Stimulated activated CD4-positive, alpha-beta T cell treated with anti-CD3 and anti-CD28 coated beads, Interleukin-1b, Interleukin-23, amount 100 ng/mL, for 1 hour (primary cell): ENCODE measurements around the gene PEX5L.
"Not testable (repeated sequence)": the region's sequence is repeated elsewhere in the genome, so short reads cannot be mapped to it uniquely, and the experiment has no call there.

Source experiments
- DNase-seq, 2 donors: peaks; one replicate each; pipeline ENCODE4 v3.0.0-alpha.2; 2020; ENCODE audit warnings: low read depth in 2 of 2

The PEX5L gene

DNA sequence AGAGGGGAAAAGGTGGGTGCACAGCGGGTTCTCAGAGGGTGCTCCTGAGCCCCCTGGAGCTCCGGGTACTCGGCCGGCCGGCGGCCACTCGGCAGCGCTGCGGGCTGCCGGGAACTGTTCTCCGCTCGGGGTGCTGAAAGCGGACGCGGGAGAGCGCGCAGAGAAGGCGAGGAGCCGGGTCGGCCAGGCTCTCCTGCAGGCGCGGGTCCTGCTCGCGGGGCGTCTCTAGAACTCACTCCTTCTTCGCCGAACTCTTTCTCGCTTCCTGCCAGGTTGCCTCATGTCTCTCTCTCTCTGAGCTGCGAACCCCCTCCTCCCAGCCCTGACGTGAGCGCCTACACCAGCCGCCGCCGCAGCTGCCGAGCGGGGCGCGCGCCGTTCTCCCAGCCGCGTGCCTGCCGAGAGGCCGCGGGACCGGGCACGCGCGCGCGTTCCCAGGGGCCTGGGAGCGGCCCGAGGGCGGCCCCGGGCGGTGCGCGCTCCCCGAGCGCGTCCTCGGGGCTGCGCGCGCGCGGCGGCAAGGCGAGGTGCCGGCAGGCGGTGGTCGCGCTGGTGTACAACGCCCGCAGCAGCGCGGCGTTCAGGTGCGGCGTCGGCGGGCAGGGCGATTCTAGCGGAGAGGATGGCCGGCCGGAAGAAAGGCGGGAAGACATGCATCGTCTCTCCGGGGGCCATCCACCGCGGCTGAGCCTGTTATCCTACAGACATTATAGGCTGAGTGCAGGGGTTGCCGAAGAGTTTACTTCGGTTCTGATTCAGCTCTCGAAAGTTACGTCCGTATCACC is at the start of gene PEX5L:
Gene PEX5L (minus strand): TSS at position 267 of the 785 bp plus-strand sequence. CDS start 338 bp downstream, outside the sequence.
- no peak for DNase-seq

GRCh38 chr3:180085122-180085710 is 48.5 kb upstream of the PEX5L start:
- no peak for DNase-seq

- no peak for DNase-seq
Measured at GRCh38 chr3:180082699-180083098, 46.0 kb upstream of the PEX5L start.

- no peak for DNase-seq
Measured at GRCh38 chr3:180078592-180078991, 41.9 kb upstream of the PEX5L start.

- DNase-seq = no peak
Measured at GRCh38 chr3:180073561-180073960, 36.8 kb upstream of the PEX5L start.

- no peak for DNase-seq
Measured at GRCh38 chr3:180072786-180073185, 36.0 kb upstream of the PEX5L start.

DNA sequence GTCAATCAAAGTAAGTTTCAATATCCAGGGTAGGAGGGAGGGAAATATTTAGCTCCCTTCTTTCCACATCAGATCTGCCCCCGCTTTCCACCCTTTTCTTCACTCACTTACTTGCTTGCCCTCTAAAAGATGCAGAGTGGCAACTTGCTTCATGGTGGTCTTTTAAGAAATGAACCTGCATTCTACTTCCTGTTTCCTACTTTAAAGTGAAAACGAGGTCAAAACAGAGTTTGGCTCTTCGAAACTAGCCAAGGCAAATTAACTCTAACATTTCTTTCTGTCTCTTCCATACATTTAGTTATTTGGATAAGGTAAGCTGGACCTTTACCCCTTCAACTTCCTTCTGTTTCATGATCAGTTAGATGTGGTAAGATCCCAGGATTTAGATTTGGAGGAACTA is 34.2 kb upstream of the PEX5L start:
- DNase-seq = no peak

DNA sequence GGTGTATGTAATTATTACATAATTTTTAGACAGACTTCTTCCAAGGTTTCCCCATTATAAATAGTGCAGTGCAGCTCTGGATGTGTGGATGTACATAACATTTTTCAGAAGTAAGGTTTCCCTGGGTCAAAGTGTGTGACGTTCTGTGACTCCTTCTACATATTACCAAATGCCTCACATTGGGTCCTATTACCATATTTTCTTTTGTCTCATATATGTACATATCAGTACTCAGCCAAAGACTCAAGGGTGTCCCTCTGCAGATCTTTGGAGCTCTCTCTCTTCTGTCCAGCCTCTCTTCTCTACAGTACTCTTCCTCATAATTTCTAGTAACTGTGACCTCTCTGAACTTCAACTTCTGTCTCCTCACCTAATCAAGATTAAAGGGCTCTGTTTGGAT is 31.3 kb upstream of the PEX5L start:
- no peak for DNase-seq

- no peak for DNase-seq
Measured at GRCh38 chr3:180066598-180066997, 29.9 kb upstream of the PEX5L start.

DNA sequence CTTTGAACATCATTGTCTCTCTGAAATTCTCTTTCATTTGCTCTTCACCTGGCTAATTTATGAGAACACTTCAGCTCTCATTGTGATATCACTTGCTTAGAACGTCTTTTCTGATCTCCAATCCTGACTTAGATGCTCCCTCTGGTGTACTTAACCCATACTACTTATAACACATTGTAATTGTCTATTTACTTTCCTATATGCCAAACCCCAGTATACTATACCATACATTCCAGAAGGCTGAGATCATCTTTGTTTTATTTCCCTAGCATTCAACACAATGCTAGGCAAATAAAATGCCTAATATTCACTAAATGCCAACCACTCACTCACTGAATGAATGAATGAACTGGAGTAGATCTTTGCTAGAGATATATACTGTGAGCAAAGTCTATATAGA is 27.0 kb upstream of the PEX5L start:
- DNase-seq = no peak

DNA sequence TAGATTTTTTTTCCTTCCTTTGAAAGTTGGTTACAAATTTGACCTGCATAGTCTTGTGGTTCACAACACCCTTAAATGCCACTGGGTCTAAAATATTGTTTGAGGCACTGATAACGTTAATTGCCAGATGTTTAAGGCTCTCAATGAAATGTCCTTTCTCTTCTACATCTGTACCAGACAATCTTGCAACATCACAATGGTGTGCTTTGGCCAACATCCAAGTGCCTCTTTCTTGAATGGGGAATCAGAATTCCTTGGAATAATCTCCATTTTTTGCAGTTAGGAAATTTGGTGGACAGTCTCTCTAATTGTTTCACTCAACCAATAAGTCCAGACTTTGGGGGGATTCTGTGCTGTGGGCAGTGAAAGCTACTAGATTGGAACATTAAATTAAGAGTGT is 26.0 kb upstream of the PEX5L start:
- DNase-seq = no peak

DNA sequence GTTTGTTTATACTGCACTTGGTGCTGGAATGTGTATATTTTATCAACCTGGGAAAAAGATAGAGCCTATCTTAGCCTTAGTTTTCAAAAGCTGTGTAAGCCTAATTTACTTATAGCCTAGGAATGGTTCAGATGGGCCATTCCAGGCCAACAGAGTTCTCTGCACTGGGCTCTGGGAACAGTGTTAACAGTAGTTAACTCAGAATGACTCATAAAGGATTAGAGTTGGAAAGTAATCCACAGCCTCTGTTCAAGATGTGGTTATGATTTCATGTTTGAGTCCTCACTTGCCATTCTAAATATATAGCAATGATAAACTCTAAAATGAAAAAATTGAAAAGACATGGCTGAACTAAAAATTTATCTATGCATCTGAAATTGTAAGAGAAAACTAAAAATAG is 22.6 kb upstream of the PEX5L start:
- no peak for DNase-seq

- DNase-seq = no peak
Measured at GRCh38 chr3:180058238-180058637, 21.5 kb upstream of the PEX5L start.

- not testable (repeated sequence) for DNase-seq
Measured at GRCh38 chr3:180055656-180056055, 18.9 kb upstream of the PEX5L start.

GRCh38 chr3:180049391-180049790 is 12.7 kb upstream of the PEX5L start:
- no peak for DNase-seq

GRCh38 chr3:180048840-180049239 is 12.1 kb upstream of the PEX5L start:
- DNase-seq = no peak

GRCh38 chr3:180048103-180048502 is 11.4 kb upstream of the PEX5L start:
- DNase-seq = no peak

GRCh38 chr3:180040966-180041365 is 4.2 kb upstream of the PEX5L start:
- no peak for DNase-seq

DNA sequence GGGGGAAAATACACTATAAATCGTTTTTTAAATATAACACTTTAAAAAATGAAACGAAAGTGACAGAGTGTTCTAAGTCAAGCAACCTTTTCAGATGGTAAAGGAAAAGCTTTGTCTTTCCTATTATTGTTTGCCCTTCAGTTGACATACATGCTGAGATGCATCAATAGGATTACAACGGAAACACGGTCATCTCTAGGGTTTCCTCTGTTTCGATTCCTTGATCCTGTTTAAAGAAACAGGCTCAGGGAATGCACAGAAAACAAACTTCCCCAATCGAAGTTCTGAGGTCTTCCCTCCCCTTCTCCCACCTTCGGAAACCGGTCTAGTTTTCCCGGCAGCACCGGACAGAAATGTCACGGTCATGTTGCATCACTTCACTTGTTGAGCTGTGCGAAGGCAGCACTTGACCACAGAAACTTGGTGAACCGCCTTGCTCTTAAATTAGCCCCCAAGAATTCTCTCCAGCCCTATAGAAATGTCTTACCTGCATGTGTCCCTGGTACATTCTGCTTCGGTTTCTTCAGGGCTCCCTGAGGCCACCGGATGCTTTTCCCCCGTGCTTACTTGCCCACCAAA is 556 bp downstream of the PEX5L start:
- DNase-seq = no peak

GRCh38 chr3:180026997-180027396 is 9.7 kb downstream of the PEX5L start:
- no peak for DNase-seq

GRCh38 chr3:180018543-180018942 is 18.2 kb downstream of the PEX5L start:
- DNase-seq = no peak

DNA sequence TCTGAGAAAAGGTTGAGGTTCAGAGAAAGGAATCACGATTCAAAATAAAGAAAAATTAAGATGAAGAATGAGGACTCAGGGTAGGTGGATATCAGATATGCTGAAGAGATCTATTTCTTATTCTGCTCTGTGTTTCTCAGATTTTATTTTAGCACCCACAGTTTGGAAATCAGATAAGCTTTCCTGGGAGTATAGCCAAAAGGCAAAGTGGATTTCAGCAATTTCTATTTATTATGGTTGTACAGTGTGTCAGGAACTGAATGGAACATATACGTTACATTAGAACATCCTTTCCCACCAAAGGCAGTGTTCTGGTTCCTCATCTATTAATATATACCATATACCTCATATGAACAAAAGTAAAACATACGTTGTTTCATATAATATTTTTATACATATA is 18.9 kb downstream of the PEX5L start:
- no peak for DNase-seq

DNA sequence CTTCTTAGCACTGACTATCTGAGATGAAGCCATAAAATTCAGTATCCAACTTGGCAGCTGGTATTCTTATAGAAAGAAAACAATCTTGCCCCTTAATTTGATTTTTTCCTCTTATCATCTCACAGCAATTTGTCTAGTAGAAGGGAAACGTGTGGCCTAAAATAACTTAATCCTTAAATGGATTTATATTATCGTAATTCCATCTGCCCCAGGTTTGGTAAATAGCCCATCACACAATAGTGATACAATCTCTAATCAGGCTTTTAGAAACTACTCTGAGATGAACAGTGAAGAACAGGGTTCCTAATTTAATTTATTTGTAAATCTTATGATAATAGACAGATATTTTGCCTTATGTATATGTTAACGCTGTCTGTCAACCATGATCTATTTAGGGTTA is 24.8 kb downstream of the PEX5L start:
- DNase-seq = no peak
